GM12878 (cell line): Measurements from ENCODE around the gene POGZ. TPM values are rescaled to one million over a fixed set of nuclear protein-coding genes. Genes with fewer than 3 reads are reported as not detected.

Experiments
- ATF2 ChIP-seq: IDR thresholded peaks from 2 replicates; pipeline ENCODE4 v1.6.1; 2012; ENCODE audit warnings: low read length, inconsistent platforms
- BCL11A ChIP-seq: IDR thresholded peaks from 2 replicates; pipeline ENCODE4 v1.6.1; 2011; ENCODE audit warnings: low read depth, low read length
- CBX5 ChIP-seq: sonication (generic); IDR thresholded peaks from 2 replicates; pipeline ENCODE4 v1.6.1; 2016; ENCODE audit warnings: low read depth, moderate library complexity, mild to moderate bottlenecking, inconsistent platforms
- EED ChIP-seq: sonication (generic); IDR thresholded peaks from 2 replicates; pipeline ENCODE4 v1.6.1; 2016; ENCODE audit warnings: antibody characterized with exemption, low read depth
- FOXM1 ChIP-seq: IDR thresholded peaks from 2 replicates; pipeline ENCODE4 v1.6.1; 2012; ENCODE audit warnings: low read depth, mild to moderate bottlenecking, inconsistent platforms, low read length, moderate library complexity
- IRF4 ChIP-seq: IDR thresholded peaks from 2 replicates; pipeline ENCODE4 v1.6.1; 2011; ENCODE audit warnings: low read depth, low read length
- JUND ChIP-seq: IDR thresholded peaks from 2 replicates; pipeline ENCODE4 v1.6.1; 2012; ENCODE audit warnings: low read depth, mild to moderate bottlenecking, low read length, improper control_type of control experiment, moderate library complexity
- KLF5 ChIP-seq: fragments of 450-650 bp; IDR thresholded peaks from 2 replicates; pipeline ENCODE4 v1.6.1; 2014; ENCODE audit warnings: mild to moderate bottlenecking; ENCODE audit not compliant: partially characterized antibody
- MEF2A ChIP-seq: IDR thresholded peaks from 2 replicates; pipeline ENCODE4 v1.6.1; 2011; ENCODE audit warnings: low read depth, mild to moderate bottlenecking, low read length, moderate library complexity; ENCODE audit not compliant: insufficient read depth
- MTA3 ChIP-seq: IDR thresholded peaks from 2 replicates; pipeline ENCODE4 v1.6.1; 2012; ENCODE audit warnings: low read length, inconsistent platforms, borderline replicate concordance
- NBN ChIP-seq: fragments of 450-650 bp; IDR thresholded peaks from 2 replicates; pipeline ENCODE4 v1.6.1; 2016
- NR2C1 ChIP-seq: fragments of 450-650 bp; IDR thresholded peaks from 2 replicates; pipeline ENCODE4 v1.6.1; 2017; ENCODE audit warnings: antibody characterized with exemption, mild to moderate bottlenecking, moderate library complexity
- PML ChIP-seq: IDR thresholded peaks from 2 replicates; pipeline ENCODE4 v1.6.1; 2012; ENCODE audit warnings: low read length, inconsistent platforms
- POLR2A ChIP-seq: IDR thresholded peaks from 2 replicates; pipeline ENCODE4 v1.6.1; 2011; ENCODE audit warnings: low read depth, mild to moderate bottlenecking, low read length
- RCOR1 ChIP-seq: conservative IDR thresholded peaks from 2 replicates; pipeline ENCODE4 v1.6.1; 2012; ENCODE audit warnings: low read depth, low read length, improper control_type of control experiment
- RUNX3 ChIP-seq: IDR thresholded peaks from 2 replicates; pipeline ENCODE4 v1.6.1; 2012; ENCODE audit warnings: low read length, inconsistent platforms
- SREBF1 ChIP-seq: IDR thresholded peaks from 2 replicates; pipeline ENCODE4 v1.6.1; 2012; ENCODE audit warnings: mild to moderate bottlenecking, low read length
- ZBED1 ChIP-seq: IDR thresholded peaks from 2 replicates; pipeline ENCODE4 v1.6.1; 2016; ENCODE audit warnings: borderline replicate concordance
- ZNF622 ChIP-seq: fragments of 450-650 bp; IDR thresholded peaks from 2 replicates; pipeline ENCODE4 v1.6.1; 2017; ENCODE audit warnings: mild to moderate bottlenecking, inconsistent platforms
- ZSCAN29 ChIP-seq: fragments of 450-650 bp; IDR thresholded peaks from 2 replicates; pipeline ENCODE4 v1.6.1; 2017; ENCODE audit warnings: mild to moderate bottlenecking, moderate library complexity
- polyA plus RNA-seq, 11 experiments: library from polyadenylated mRNA; depleted of rRNA in 4 of 11; unstranded in 6 of 11; stranded (reverse) in 5 of 11; fragments of >200 nt; fragmentation: Nextera tagmentation in 4 of 11; fragmentation: Illumina TruSeq in 1 of 11; extraction: Ambion mirVana in 4 of 11; extraction: Trizol in 1 of 11; gene quantifications; 1 replicate in 1 of 11; 2 replicates in 10 of 11; pipeline versions ENCODE4 v1.2.1 to v1.2.3, GENCODE V29; 2011 to 2016; ENCODE audit warnings: inconsistent platforms in 2 of 11, missing spikeins in 2 of 11, low read depth in 1 of 11
- total RNA-seq, 4 experiments: library from RNA; depleted of rRNA in 3 of 4; stranded (reverse); fragments of >200 nt in 3 of 4; fragmentation: Illumina TruSeq in 1 of 4; extraction: Trizol in 1 of 4; gene quantifications; 2 replicates each; pipeline versions ENCODE4 v1.2.1 to v1.2.3, GENCODE V29; 2013 to 2021
- TF ChIP-seq, protein P1 (sequence below): IDR thresholded peaks from 2 replicates; pipeline ENCODE4 v1.6.1; 2011; ENCODE audit warnings: borderline replicate concordance, low read depth, mild to moderate bottlenecking, moderate library complexity, low read length; ENCODE audit not compliant: insufficient read depth, poor library complexity, severe bottlenecking
- TF ChIP-seq, protein P2 (sequence below): fragments of 450-650 bp; IDR thresholded peaks from 2 replicates; pipeline ENCODE4 v1.6.1; 2016; ENCODE audit warnings: mild to moderate bottlenecking

Gene POGZ
- total and polyA plus RNA-seq, 10 of the 15 experiments (the other 5 are each of a cell fraction or from before 2014, with no cell fraction given), result 11.3 to 80.6 (median 35.8) TPM

DNA sequence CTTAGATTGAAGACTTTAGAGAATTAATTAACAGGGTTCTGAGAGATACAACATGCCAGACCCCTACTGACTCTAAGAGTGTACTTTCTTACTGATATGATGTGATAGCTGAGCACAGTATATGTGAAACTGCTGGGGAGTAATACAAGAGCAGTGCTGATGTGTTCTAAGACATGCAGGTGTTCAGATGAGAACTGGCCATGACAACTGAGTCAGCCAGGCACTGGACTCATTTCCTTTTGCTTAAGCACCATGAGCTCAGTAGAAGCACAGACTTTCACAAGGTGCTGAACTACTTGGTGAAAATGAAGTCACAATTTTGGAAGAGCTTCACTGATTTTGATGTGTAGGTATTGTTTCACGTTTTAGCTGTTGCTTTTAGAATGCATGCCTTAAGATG is 15.9 kb upstream of the POGZ start (continued):
- TF ChIP-seq, protein P1, sequence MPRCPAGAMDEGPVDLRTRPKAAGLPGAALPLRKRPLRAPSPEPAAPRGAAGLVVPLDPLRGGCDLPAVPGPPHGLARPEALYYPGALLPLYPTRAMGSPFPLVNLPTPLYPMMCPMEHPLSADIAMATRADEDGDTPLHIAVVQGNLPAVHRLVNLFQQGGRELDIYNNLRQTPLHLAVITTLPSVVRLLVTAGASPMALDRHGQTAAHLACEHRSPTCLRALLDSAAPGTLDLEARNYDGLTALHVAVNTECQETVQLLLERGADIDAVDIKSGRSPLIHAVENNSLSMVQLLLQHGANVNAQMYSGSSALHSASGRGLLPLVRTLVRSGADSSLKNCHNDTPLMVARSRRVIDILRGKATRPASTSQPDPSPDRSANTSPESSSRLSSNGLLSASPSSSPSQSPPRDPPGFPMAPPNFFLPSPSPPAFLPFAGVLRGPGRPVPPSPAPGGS, result peak; percentile 63
- TF ChIP-seq POLR2A (peak; percentile 48; the same call in 1 of the 2 replicates), EED (peak; percentile 46; the same call in 1 of the 2 replicates), RCOR1 (no peak), ZBED1 (peak; percentile 56; the same call in 1 of the 2 replicates), PML (0 out of 2 replicates have a peak, but pooled peaks have one; percentile 60), MTA3 (0 out of 2 replicates have a peak, but pooled peaks have one; percentile 59), ZSCAN29 (no peak), JUND (no peak), NBN (no peak), KLF5 (no peak), RUNX3 (peak; percentile 28; the same call in 1 of the 2 replicates), BCL11A (0 out of 2 replicates have a peak, but pooled peaks have one; percentile 12), NR2C1 (no peak), CBX5 (no peak), ATF2 (peak; percentile 67; the same call in 1 of the 2 replicates), FOXM1 (peak; percentile 61; the same call in 1 of the 2 replicates), MEF2A (0 out of 2 replicates have a peak, but pooled peaks have one; percentile 24), IRF4 (peak; percentile 35; the same call in 1 of the 2 replicates), ZNF622 (no peak), SREBF1 (no peak)
- TF ChIP-seq, protein P2, sequence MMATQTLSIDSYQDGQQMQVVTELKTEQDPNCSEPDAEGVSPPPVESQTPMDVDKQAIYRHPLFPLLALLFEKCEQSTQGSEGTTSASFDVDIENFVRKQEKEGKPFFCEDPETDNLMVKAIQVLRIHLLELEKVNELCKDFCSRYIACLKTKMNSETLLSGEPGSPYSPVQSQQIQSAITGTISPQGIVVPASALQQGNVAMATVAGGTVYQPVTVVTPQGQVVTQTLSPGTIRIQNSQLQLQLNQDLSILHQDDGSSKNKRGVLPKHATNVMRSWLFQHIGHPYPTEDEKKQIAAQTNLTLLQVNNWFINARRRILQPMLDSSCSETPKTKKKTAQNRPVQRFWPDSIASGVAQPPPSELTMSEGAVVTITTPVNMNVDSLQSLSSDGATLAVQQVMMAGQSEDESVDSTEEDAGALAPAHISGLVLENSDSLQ, result no peak
